Eye (tissue), 1 donor: ENCODE data around the gene MRM2.
A peak's percentile ranks its signal among the peaks of the same experiment; 100 is the strongest.

Source experiments
- DNase-seq: peaks from one replicate; pipeline ENCODE4 v3.0.0-alpha.2; 2015

Gene MRM2

GRCh38 chr7:2241580-2242540 is at the start of gene MRM2, which contains the start of gene NUDT1:
TSS of gene MRM2 (minus strand) at chr7:2242205. CDS start at chr7:2242169, 36 bp downstream.
TSS of gene NUDT1 (plus strand) at chr7:2242226. CDS start at chr7:2244575, 2,349 bp downstream.
- peak; percentile 93 for DNase-seq

GRCh38 chr7:2290877-2291276 is 48.9 kb upstream of the MRM2 start:
- DNase-seq = no peak

DNA sequence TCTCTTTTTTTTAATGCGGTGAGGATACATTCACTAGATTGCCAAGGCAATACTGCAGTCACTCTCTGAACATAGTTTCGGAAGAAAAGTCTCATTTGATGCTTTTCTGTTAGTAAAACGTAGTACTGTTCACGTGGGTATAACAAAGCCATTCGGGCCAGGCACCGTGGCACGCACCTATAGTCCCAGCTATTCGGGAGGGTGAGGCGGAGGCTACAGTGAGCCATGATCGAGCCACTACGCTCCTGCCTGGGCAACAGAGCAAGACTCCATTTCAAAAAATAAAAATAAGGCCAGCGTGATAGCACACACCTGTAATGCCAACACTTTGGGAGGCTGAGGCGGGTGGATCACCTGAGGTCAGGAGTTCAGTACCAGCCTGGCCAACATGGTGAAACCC is 47.6 kb upstream of the MRM2 start:
- DNase-seq = no peak

DNA sequence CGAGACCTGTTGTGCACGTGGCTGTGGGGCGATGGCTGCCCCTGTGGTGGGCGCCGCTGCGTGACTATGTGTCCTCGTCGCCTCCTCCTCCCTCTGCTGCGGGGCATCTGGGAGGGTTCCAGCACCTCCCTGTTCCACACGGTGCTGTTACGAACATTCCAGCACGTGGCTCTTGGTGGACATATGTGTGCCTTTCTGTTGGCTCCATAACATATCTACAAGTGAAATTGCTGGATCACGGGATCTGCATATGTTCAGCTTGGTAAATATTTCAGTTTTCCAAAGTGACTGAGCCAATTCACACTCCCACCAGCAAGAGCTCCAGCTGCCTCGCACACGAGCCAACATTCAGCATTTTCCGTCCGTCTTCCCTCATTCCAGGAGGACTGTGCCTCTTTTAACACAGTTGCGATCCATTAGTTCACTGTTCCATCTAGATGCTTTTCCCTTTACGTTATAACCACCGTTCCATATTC is 47.1 kb upstream of the MRM2 start:
- peak; percentile 53 for DNase-seq

DNA sequence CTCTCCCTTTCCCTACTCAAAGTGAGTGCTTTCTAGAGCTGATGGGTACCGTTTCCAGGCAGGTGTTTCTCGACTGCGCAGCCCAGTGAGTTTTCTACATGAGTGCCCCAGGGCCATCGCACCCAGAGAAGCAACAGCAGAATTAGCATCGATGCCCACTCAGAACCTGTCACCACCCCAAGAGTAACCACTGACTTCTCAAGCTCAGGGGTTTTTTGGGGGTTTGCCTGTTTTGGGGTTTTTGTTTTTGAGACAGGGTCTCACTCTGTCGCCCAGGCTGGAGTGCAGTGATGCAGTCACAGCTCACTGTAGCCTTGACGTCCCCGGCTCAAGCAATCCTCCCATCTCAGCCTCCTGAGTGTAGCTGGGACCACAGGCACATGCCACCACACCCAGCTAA is 46.5 kb upstream of the MRM2 start:
- no peak for DNase-seq

DNA sequence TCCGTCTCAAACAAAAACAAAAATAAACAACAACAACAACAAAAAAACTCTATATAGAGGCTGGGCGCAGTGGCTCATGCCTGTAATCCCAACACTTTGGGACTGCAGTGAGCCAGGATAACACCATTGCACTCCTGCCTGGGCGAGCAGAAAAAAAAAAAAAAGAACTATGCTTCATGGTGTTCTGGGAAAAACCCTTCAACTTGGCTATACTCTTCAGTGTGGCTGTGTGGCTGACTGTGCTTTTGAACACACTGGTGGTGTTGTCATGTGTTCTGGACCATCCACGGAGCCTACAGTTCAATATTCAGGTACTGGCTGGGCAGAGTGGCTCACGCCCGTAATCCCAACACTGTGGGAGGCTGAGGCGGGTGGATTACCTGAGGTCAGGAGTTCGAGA is 45.7 kb upstream of the MRM2 start:
- no peak for DNase-seq

DNA sequence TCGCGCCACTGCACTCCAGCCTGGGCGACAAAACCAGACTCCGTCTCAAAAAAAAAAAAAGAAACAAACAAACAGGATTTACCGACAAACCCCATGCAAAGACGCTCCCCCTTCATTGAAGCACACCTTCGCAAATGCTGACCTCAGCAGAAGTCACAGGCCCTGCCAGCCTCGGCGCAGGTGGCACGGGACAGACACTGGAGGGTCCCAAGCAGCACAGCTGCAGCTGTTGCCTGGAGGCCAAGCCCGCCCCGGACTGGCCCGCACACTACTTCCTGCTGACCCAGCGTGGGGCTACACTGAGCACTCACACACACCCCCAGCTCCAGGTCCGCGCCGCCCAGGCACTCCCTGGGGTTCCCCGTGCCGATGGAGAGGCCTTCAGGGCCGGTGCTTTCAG is 41.1 kb upstream of the MRM2 start:
- no peak for DNase-seq

DNA sequence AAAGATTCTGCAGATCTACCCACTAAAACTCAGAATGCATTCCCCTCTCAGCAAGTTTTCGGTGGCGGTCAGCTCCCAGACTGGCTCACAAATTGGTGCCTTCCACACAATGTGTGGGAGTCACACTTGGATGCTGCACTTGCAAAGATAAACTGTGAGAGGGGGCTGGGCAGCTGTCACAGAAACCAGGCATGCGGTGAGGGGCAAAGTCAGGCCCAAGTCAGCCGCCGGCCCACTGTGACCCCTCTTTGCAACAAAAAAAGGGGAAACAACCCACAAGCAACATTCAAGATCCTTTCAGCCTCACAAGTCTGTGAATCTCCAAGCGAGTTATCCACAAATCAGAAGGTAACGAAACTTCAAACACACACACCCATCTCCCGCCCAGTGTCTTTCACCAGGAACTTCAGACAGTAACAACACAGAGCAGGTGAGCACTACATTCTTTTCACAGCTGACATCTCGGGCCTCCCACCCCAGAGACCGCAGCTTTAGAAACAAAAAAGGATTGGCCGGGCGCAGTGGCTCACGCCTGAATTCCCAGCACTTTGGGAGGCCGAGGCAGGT is 40.3 kb upstream of the MRM2 start:
- DNase-seq = no peak

GRCh38 chr7:2281541-2281940 is 39.5 kb upstream of the MRM2 start:
- DNase-seq = no peak

DNA sequence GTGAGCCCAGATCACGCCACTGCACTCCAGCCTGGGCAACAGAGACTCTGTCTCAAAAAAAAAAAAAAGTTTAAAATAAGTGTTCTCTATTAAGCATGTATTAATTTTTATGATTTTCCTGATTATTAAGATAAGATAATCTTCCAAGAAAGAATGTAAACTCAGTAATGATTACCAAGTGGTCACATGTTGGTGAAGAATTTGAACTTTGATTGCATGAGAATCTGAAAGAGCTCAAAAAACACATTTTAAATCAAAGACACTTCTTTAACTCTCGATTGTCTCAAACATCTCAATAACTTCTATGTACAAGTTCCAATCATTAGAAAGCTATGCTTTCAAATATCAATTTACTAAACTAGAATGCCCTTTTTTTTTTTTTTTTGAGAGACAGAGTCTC is 38.4 kb upstream of the MRM2 start:
- DNase-seq = no peak

DNA sequence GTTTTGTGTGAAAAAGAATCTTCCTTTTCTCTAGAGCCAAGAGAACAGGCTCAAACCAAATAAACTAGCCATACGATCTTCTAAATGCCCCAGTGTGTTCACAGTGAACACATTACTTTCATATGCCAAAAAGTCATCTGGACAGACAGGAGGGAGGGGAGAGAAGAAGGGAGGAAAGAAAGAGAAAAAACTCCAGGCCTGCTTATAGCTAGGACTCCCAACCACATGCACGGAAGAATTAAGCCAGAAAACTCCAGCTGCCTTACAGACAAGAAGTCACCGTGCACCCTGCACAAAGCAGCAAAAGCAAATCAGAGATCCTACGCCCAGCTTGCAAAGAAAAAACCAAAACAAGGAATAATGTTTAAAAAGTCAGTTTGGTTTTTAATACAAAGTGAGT is 37.9 kb upstream of the MRM2 start:
- DNase-seq = peak; percentile 47

GRCh38 chr7:2278026-2278425 is 36.0 kb upstream of the MRM2 start:
- DNase-seq = no peak

GRCh38 chr7:2276107-2276506 is 34.1 kb upstream of the MRM2 start:
- no peak for DNase-seq

DNA sequence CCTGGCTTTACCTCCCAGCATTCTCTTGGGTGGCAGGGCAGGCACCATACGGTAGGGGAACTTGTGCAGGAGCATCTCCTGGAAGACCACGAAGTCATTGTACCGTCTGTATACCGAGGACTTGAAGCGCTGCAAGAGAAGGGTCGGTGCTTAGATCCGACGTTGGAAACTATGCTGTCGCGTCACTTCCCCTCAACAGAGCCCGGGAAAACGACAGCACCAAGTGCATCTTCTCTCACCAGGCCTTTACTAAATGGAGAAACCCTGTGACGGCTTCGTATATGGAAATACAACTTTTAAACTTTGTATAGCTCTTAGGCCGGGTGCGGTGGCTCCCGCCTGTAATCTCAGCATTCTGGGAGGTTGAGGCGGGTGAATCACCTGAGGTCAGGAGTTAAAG is 33.1 kb upstream of the MRM2 start:
- DNase-seq = no peak

DNA sequence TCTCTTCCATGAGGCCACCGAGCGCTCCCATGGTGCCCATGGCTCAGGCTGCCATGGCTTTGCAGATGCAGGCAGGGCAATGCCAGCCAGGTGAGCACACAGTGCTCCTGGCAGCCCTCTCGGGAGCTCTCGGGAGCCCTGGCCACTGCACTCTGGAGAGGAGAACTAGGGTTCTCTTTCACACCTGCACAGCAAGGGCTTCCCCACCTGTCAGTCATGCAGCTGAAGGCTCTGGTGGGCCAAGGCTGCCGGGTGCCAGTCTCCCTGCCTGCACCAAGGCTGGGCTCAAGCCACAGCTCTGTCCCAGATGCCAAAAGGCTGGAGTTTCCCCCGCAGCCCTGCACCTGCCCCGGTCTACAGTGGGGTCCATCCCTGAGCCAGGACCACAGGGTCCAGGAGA is 32.7 kb upstream of the MRM2 start:
- DNase-seq = no peak

DNA sequence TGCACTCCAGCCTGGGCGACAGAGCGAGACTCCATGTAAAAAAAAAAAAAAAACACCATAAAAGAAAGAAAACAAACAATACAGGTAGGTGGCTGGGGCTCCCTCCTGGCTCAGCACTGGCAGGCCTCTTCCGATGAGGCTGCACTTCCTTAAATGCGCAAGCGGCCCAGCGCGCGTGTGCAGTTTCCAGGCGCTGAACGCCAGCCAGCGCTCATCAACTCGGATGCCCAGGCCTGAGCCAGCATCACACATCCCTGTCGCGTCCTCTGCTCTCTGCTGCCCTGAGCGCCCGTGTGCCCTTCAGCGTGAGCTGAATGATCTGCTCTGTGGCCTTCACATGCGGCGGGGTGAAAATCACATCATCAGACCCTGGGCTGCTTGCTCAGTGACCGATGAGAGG is 31.9 kb upstream of the MRM2 start:
- no peak for DNase-seq

GRCh38 chr7:2272031-2272430 is 30.0 kb upstream of the MRM2 start:
- no peak for DNase-seq

- no peak for DNase-seq
Measured at GRCh38 chr7:2271273-2272026, 29.4 kb upstream of the MRM2 start.

GRCh38 chr7:2270495-2270894 is 28.5 kb upstream of the MRM2 start:
- no peak for DNase-seq

GRCh38 chr7:2269991-2270460 is 28.0 kb upstream of the MRM2 start:
- DNase-seq = no peak

GRCh38 chr7:2269089-2269990 is 27.3 kb upstream of the MRM2 start:
- peak; percentile 33 for DNase-seq

DNA sequence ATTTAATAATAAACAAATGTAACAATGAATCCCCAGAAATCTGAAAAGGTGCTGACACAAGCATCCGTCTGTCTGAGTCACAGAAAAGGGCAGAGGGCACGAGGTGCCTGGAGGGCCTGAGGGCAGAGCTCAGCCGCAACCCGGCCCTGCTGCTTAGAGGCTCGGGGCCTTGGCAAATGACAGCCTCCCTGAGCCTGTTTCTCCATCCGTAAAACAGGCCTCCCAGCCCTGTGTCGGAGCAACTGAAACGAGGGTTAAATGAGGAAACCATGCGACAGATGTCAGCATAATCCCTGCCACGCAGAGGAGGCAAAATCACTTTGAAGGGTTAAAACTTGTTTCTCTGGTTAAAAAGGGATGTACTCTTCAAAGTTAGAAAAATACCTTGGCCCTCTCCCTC is 24.9 kb upstream of the MRM2 start:
- peak; percentile 56 for DNase-seq
